ENCODE measurements around the gene PMPCA.

GRCh38 chr9:136437839-136438547 lies 27.5 kb downstream of the PMPCA start:
- TF ChIP-seq CTCF (IDR thresholded peaks at IDR 0.05; ENCODE audit: insufficient read depth, low read depth, low read length) (no peak), EZH2 (IDR thresholded peaks at IDR 0.05; ENCODE audit: insufficient read depth, low read length) (no peak)

All from astrocyte (in vitro differentiated cells and primary cell).